ENCODE measurements around the gene TEX2. TPM values are rescaled to one million over a fixed set of nuclear protein-coding genes. Genes with fewer than 3 reads are reported as not detected.

The TEX2 gene
- total and polyA plus RNA-seq, 2 donors (not counting 3 experiments of a cell fraction or from before 2014, with no cell fraction given): 13.3 to 25.8 TPM

DNA sequence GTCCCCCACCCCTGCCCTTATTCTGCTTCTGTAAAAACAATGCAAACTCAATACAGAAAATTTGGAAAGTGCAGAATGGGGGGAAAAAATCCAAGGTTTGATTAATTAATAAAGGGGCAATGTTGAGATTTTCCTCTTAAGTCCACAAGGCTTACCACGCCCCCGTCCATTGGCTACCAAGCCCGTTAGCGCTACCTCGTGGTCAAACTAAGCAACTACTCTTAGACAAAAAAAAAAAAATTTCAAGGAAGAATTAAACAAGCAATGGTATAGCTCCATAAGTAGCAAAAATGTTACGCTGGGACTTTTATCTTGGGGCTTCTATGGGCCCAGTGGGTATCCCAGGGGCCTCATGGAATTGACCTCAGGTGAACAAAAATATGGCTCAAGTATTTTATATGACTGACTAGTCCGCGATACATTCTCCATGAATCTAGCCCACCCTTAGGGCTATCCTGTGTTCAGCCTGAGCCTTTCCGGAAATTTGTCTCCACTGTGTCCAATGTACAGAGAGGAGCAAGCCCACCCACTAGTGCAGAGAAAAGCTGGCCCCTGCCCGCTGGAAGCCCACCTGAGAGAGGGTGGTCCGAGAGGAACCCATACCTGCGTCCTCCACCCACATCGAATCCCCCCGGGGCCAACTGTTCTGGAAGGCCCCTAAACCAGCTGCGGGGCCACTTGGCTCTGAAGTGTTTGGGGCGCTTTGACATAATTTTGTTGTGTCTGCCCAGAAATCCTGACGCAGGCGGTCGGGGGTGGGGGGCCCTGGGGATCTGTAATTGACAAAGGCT lies 19.1 kb upstream of the TEX2 start:
- dilution Hi-C loops (cut with MboI; ENCODE audit: extremely low pct_ligation_motif_present, low sequenced_read_pairs): no loop called here
- TF ChIP-seq, protein P1, sequence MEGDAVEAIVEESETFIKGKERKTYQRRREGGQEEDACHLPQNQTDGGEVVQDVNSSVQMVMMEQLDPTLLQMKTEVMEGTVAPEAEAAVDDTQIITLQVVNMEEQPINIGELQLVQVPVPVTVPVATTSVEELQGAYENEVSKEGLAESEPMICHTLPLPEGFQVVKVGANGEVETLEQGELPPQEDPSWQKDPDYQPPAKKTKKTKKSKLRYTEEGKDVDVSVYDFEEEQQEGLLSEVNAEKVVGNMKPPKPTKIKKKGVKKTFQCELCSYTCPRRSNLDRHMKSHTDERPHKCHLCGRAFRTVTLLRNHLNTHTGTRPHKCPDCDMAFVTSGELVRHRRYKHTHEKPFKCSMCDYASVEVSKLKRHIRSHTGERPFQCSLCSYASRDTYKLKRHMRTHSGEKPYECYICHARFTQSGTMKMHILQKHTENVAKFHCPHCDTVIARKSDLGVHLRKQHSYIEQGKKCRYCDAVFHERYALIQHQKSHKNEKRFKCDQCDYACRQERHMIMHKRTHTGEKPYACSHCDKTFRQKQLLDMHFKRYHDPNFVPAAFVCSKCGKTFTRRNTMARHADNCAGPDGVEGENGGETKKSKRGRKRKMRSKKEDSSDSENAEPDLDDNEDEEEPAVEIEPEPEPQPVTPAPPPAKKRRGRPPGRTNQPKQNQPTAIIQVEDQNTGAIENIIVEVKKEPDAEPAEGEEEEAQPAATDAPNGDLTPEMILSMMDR (IDR thresholded peaks at IDR 0.05; ENCODE audit: extremely low read depth in 1 of 2, insufficient read depth in 1 of 2, low read depth in 1 of 2, low read length in 2 of 2): peak; percentile 58 to 61
- no peak for TF ChIP-seq FOS (IDR thresholded peaks at IDR 0.05; ENCODE audit: borderline replicate concordance, insufficient read depth, low read length)

DNA sequence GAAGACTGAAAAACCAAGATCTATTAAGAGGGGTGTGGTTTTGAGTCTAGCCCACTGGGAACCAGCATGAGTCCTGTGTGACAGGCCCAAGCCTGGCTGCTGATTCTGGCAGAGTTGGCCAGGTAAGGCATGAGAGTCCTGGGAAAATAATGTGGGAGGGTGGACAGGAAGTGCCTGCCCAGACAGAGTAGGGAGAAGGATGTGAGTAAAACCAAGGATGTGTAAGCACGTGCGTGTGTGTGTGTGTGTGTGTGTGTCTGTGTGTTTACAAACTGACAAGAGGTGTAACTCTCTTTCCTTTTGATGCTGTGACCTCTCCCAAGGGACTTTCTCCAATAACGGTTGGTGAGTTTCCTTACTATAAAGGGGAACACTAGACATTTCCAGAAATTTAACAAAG lies 15.6 kb upstream of the TEX2 start:
- Histone ChIP-seq H3K9me3 (replicated peaks; ENCODE audit: control insufficient read depth, insufficient read depth, low read length) (no peaks in the 10 kb centered on the region), H3K36me3 (ENCODE audit: control insufficient read depth in 2 of 2, extremely low read depth in 1 of 2, insufficient read depth in 2 of 2, low read length in 2 of 2) (no peaks in the 10 kb centered on the region), H3K9me1 (replicated peaks; ENCODE audit: control insufficient read depth, extremely low read depth, insufficient read depth, low read length) (no peaks in the 10 kb centered on the region), H3K4me2 (ENCODE audit: insufficient read depth, low read length) (peak overlapping the region; percentile 1), H3K4me3 (replicated peaks in 1 of 3; ENCODE audit: insufficient read depth in 1 of 3, low read depth in 1 of 3, low read length in 3 of 3) (no peak overlapping the region), H3K79me2 (ENCODE audit: control insufficient read depth, insufficient read depth, low read length) (no peaks in the 10 kb centered on the region), H3K9ac (replicated peaks; ENCODE audit: extremely low read depth, insufficient read depth, low read length) (no peak overlapping the region), H2AFZ (ENCODE audit: low read depth, low read length) (peak overlapping the region; percentile 9), H4K20me1 (replicated peaks; ENCODE audit: control insufficient read depth, extremely low read depth, insufficient read depth, low read length) (no peaks in the 10 kb centered on the region), H3K4me1 (ENCODE audit: control insufficient read depth, extremely low read depth, insufficient read depth, low read length) (peaks cover 17% of the 10 kb centered on the region), H3K27me3 (ENCODE audit: control insufficient read depth in 2 of 2, insufficient read depth in 2 of 2, low read length in 2 of 2) (no peaks in the 10 kb centered on the region), H3K27ac (ENCODE audit: insufficient read depth, low read depth, low read length) (no peak overlapping the region)
- BruUV-seq (replicated peaks): no TSS peak
- FAIRE-seq (peak; percentile 72), DNase-seq (ENCODE audit: low read depth, low spot score) (peak; percentile 59)
- CTCF ChIA-PET: no interaction called here
- intact Hi-C loops (cut with micrococcal nuclease): loop anchor here (2.0 kb wide), 1 partner anchor 368 kb away; the partner anchor contains the start of gene CSHL1
- TF ChIP-seq GATA2 (IDR thresholded peaks at IDR 0.05; ENCODE audit: insufficient read depth, insufficient read length, low read depth, low read length) (no peak), FOS (IDR thresholded peaks at IDR 0.05; ENCODE audit: borderline replicate concordance, insufficient read depth, low read length) (peak; percentile 15), POLR2AphosphoS5 (IDR thresholded peaks at IDR 0.05; ENCODE audit: insufficient read depth, low read depth, low read length) (no peak)
- TF ChIP-seq, protein P2, sequence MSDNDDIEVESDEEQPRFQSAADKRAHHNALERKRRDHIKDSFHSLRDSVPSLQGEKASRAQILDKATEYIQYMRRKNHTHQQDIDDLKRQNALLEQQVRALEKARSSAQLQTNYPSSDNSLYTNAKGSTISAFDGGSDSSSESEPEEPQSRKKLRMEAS (IDR thresholded peaks at IDR 0.05; ENCODE audit: insufficient read depth, insufficient read length): peak; percentile 34
- POLR2A ChIA-PET: no interaction called here
- dilution Hi-C loops (cut with MboI; ENCODE audit: extremely low pct_ligation_motif_present, low sequenced_read_pairs): no loop called here

More for the DNA sequence above, 19.1 kb upstream of the TEX2 start:
- Histone ChIP-seq H3K79me2 (ENCODE audit: control insufficient read depth, insufficient read depth, low read length) (no peaks in the 10 kb centered on the region), H3K9ac (replicated peaks; ENCODE audit: extremely low read depth, insufficient read depth, low read length) (no peak overlapping the region), H3K36me3 (ENCODE audit: control insufficient read depth in 2 of 2, extremely low read depth in 1 of 2, insufficient read depth in 2 of 2, low read length in 2 of 2) (no peaks in the 10 kb centered on the region), H3K4me2 (ENCODE audit: insufficient read depth, low read length) (no peak overlapping the region), H3K27me3 (ENCODE audit: control insufficient read depth in 2 of 2, insufficient read depth in 2 of 2, low read length in 2 of 2) (no peaks in the 10 kb centered on the region), H3K9me1 (replicated peaks; ENCODE audit: control insufficient read depth, extremely low read depth, insufficient read depth, low read length) (no peaks in the 10 kb centered on the region), H3K4me3 (replicated peaks in 1 of 3; ENCODE audit: insufficient read depth in 1 of 3, low read depth in 1 of 3, low read length in 3 of 3) (no peak overlapping the region), H3K27ac (ENCODE audit: insufficient read depth, low read depth, low read length) (no peak overlapping the region), H3K4me1 (ENCODE audit: control insufficient read depth, extremely low read depth, insufficient read depth, low read length) (peaks cover 17% of the 10 kb centered on the region), H4K20me1 (replicated peaks; ENCODE audit: control insufficient read depth, extremely low read depth, insufficient read depth, low read length) (no peaks in the 10 kb centered on the region), H2AFZ (ENCODE audit: low read depth, low read length) (peak overlapping the region; percentile 64), H3K9me3 (replicated peaks; ENCODE audit: control insufficient read depth, insufficient read depth, low read length) (no peaks in the 10 kb centered on the region)
- FAIRE-seq (peak; percentile 86), DNase-seq (ENCODE audit: low read depth, low spot score) (peak; percentile 87)
- ChIA-PET CTCF (interaction anchor here (0.6 to 2.7 kb wide), 52 partner anchors 9 to 423 kb away, joined by 3 to 40 read pairs (median 5); partner anchors contain the start of genes CSHL1, ERN1 and PRR29), POLR2A (interaction anchor here (1.4 kb wide), 1 partner anchor 136 kb away, joined by 9 read pairs; no protein-coding TSS in a partner anchor)
- BruUV-seq (replicated peaks): no TSS peak
- intact Hi-C loops (cut with micrococcal nuclease): loop anchor here (1.0 to 10.0 kb wide), 6 partner anchors 102 to 253 kb away; no protein-coding TSS in a partner anchor

Data from endothelial cell of umbilical vein (primary cell).